ENCODE data around the gene NAALADL2.

- TF ChIP-seq CTCF (IDR thresholded peaks at IDR 0.05; ENCODE audit: low read depth, low read length) (no peak), EZH2phosphoT487 (IDR thresholded peaks at IDR 0.05; ENCODE audit: low read depth) (no peak)
Measured at GRCh38 chr3:175839366-175840005, 980.4 kb downstream of the NAALADL2 start.

All from OCI-LY3 (cell line).